ENCODE data around the gene PTP4A2.

Gene PTP4A2

GRCh38 chr1:31939484-31940329 is 1.5 kb upstream of the PTP4A2 start:
- intact Hi-C loops (cut with micrococcal nuclease), result loop anchor here (2.0 kb wide), 1 partner anchor 17 kb away; no protein-coding TSS in a partner anchor

GRCh38 chr1:31937300-31938183 is 626 bp downstream of the PTP4A2 start:
- H3K9me3 Mint-ChIP-seq, result no peaks in the 10 kb centered on the region
- H3K27ac Mint-ChIP-seq, result peak overlapping the region; percentile 92
- H3K36me3 Mint-ChIP-seq (ENCODE audit: low read depth), result peaks cover 19% of the 10 kb centered on the region
- no peaks in the 10 kb centered on the region for H3K27me3 Mint-ChIP-seq
- H3K4me1 Mint-ChIP-seq (ENCODE audit: low read depth), result peaks cover 78% of the 10 kb centered on the region
- H3K4me3 Mint-ChIP-seq, result peak overlapping the region; percentile 92
- intact Hi-C loops (cut with micrococcal nuclease), result loop anchor here (2.0 kb wide), 1 partner anchor 19 kb away; no protein-coding TSS in a partner anchor

More at GRCh38 chr1:31939484-31940329, 1.5 kb upstream of the PTP4A2 start:
- Mint-ChIP-seq H3K4me1 (ENCODE audit: low read depth) (peaks cover 69% of the 10 kb centered on the region), H3K36me3 (ENCODE audit: low read depth) (peaks cover 19% of the 10 kb centered on the region), H3K27ac (peak overlapping the region; percentile 92), H3K4me3 (no peak overlapping the region), H3K27me3 (no peaks in the 10 kb centered on the region), H3K9me3 (no peaks in the 10 kb centered on the region)

- H3K9me3 Mint-ChIP-seq, result no peaks in the 10 kb centered on the region
- H3K4me3 Mint-ChIP-seq, result peak overlapping the region; percentile 92
- H3K27ac Mint-ChIP-seq, result peak overlapping the region; percentile 92
- peaks cover 19% of the 10 kb centered on the region for H3K36me3 Mint-ChIP-seq (ENCODE audit: low read depth)
- peaks cover 78% of the 10 kb centered on the region for H3K4me1 Mint-ChIP-seq (ENCODE audit: low read depth)
- H3K27me3 Mint-ChIP-seq, result no peaks in the 10 kb centered on the region
- intact Hi-C loops (cut with micrococcal nuclease), result no loop called here
Measured at GRCh38 chr1:31936981-31937299, 1.2 kb downstream of the PTP4A2 start.

GRCh38 chr1:31936278-31936980 is 1.7 kb downstream of the PTP4A2 start:
- peaks cover 83% of the 10 kb centered on the region for H3K4me1 Mint-ChIP-seq (ENCODE audit: low read depth)
- H3K36me3 Mint-ChIP-seq (ENCODE audit: low read depth), result peaks cover 19% of the 10 kb centered on the region
- intact Hi-C loops (cut with micrococcal nuclease), result no loop called here
- peak overlapping the region; percentile 92 for H3K27ac Mint-ChIP-seq
- H3K27me3 Mint-ChIP-seq, result no peaks in the 10 kb centered on the region
- H3K9me3 Mint-ChIP-seq, result no peaks in the 10 kb centered on the region
- peak overlapping the region; percentile 92 for H3K4me3 Mint-ChIP-seq

GRCh38 chr1:31934706-31935629 is 3.2 kb downstream of the PTP4A2 start:
- H3K27ac Mint-ChIP-seq, result peak overlapping the region; percentile 18
- H3K27me3 Mint-ChIP-seq, result no peaks in the 10 kb centered on the region
- peaks cover 25% of the 10 kb centered on the region for H3K36me3 Mint-ChIP-seq (ENCODE audit: low read depth)
- no peaks in the 10 kb centered on the region for H3K9me3 Mint-ChIP-seq
- H3K4me3 Mint-ChIP-seq, result peak overlapping the region; percentile 24
- intact Hi-C loops (cut with micrococcal nuclease), result no loop called here
- H3K4me1 Mint-ChIP-seq (ENCODE audit: low read depth), result peaks cover 88% of the 10 kb centered on the region

- H3K27ac Mint-ChIP-seq, result peak overlapping the region; percentile 20
- H3K36me3 Mint-ChIP-seq (ENCODE audit: low read depth), result peaks cover 25% of the 10 kb centered on the region
- H3K9me3 Mint-ChIP-seq, result no peaks in the 10 kb centered on the region
- H3K4me3 Mint-ChIP-seq, result peak overlapping the region; percentile 32
- intact Hi-C loops (cut with micrococcal nuclease), result no loop called here
- peaks cover 90% of the 10 kb centered on the region for H3K4me1 Mint-ChIP-seq (ENCODE audit: low read depth)
- H3K27me3 Mint-ChIP-seq, result no peaks in the 10 kb centered on the region
Measured at GRCh38 chr1:31932491-31933316, 5.5 kb downstream of the PTP4A2 start.

- H3K4me1 Mint-ChIP-seq (ENCODE audit: low read depth), result peaks cover 92% of the 10 kb centered on the region
- H3K27ac Mint-ChIP-seq, result peak overlapping the region; percentile 48
- H3K36me3 Mint-ChIP-seq (ENCODE audit: low read depth), result peaks cover 23% of the 10 kb centered on the region
- intact Hi-C loops (cut with micrococcal nuclease), result no loop called here
- H3K27me3 Mint-ChIP-seq, result no peaks in the 10 kb centered on the region
- H3K4me3 Mint-ChIP-seq, result no peak overlapping the region
- no peaks in the 10 kb centered on the region for H3K9me3 Mint-ChIP-seq
Measured at GRCh38 chr1:31931593-31932225, 6.5 kb downstream of the PTP4A2 start.

- peaks cover 22% of the 10 kb centered on the region for H3K36me3 Mint-ChIP-seq (ENCODE audit: low read depth)
- no peak overlapping the region for H3K4me3 Mint-ChIP-seq
- intact Hi-C loops (cut with micrococcal nuclease), result no loop called here
- H3K4me1 Mint-ChIP-seq (ENCODE audit: low read depth), result peaks cover 89% of the 10 kb centered on the region
- H3K27ac Mint-ChIP-seq, result peak overlapping the region; percentile 67
- H3K27me3 Mint-ChIP-seq, result no peaks in the 10 kb centered on the region
- no peaks in the 10 kb centered on the region for H3K9me3 Mint-ChIP-seq
Measured at GRCh38 chr1:31930836-31931592, 7.2 kb downstream of the PTP4A2 start.

- peaks cover 83% of the 10 kb centered on the region for H3K4me1 Mint-ChIP-seq (ENCODE audit: low read depth)
- intact Hi-C loops (cut with micrococcal nuclease), result no loop called here
- no peak overlapping the region for H3K4me3 Mint-ChIP-seq
Measured at GRCh38 chr1:31927661-31927980, 10.5 kb downstream of the PTP4A2 start.

GRCh38 chr1:31926853-31927660 is 11.1 kb downstream of the PTP4A2 start:
- peak overlapping the region; percentile 30 for H3K27ac Mint-ChIP-seq
- H3K9me3 Mint-ChIP-seq, result no peaks in the 10 kb centered on the region
- intact Hi-C loops (cut with micrococcal nuclease), result no loop called here
- H3K4me1 Mint-ChIP-seq (ENCODE audit: low read depth), result peaks cover 83% of the 10 kb centered on the region
- no peaks in the 10 kb centered on the region for H3K27me3 Mint-ChIP-seq
- H3K4me3 Mint-ChIP-seq, result no peak overlapping the region
- peaks cover 22% of the 10 kb centered on the region for H3K36me3 Mint-ChIP-seq (ENCODE audit: low read depth)

More at GRCh38 chr1:31927661-31927980, 10.5 kb downstream of the PTP4A2 start:
- Mint-ChIP-seq H3K27me3 (no peaks in the 10 kb centered on the region), H3K27ac (no peak overlapping the region), H3K36me3 (ENCODE audit: low read depth) (peaks cover 17% of the 10 kb centered on the region), H3K9me3 (no peaks in the 10 kb centered on the region)

- H3K27ac Mint-ChIP-seq, result peak overlapping the region; percentile 30
- peaks cover 84% of the 10 kb centered on the region for H3K4me1 Mint-ChIP-seq (ENCODE audit: low read depth)
- H3K4me3 Mint-ChIP-seq, result no peak overlapping the region
- H3K27me3 Mint-ChIP-seq, result no peaks in the 10 kb centered on the region
- H3K36me3 Mint-ChIP-seq (ENCODE audit: low read depth), result peaks cover 26% of the 10 kb centered on the region
- no peaks in the 10 kb centered on the region for H3K9me3 Mint-ChIP-seq
- intact Hi-C loops (cut with micrococcal nuclease), result no loop called here
Measured at GRCh38 chr1:31926252-31926651, 11.9 kb downstream of the PTP4A2 start.

Measured in dendritic cell treated with granulocyte-macrophage colony-stimulating factor and Interleukin-4, amounts not matched to agents 40 ng/mL and 50 ng/mL, for 4 days (primary cell).